ENCODE data around the gene SLC6A6.

Gene SLC6A6

GRCh38 chr3:14490255-14490654 lies 87.8 kb downstream of the SLC6A6 start:
- no peak for TF ChIP-seq CTCF (IDR thresholded peaks at IDR 0.05; ENCODE audit: insufficient read depth, low read length, poor library complexity, severe bottlenecking)
- Histone ChIP-seq H3K27me3 (replicated peaks; ENCODE audit: control insufficient read depth, insufficient read depth, low read length) (no peaks in the 10 kb centered on the region), H3K36me3 (ENCODE audit: control insufficient read depth, insufficient read depth, low read length) (peaks cover 5% of the 10 kb centered on the region)

GRCh38 chr3:14490831-14491230 lies 88.4 kb downstream of the SLC6A6 start:
- H3K36me3 ChIP-seq (ENCODE audit: control insufficient read depth, insufficient read depth, low read length), result peaks cover 5% of the 10 kb centered on the region
- DNase-seq (ENCODE audit: extremely low read depth, insufficient read length), result no peak
- H3K27me3 ChIP-seq (replicated peaks; ENCODE audit: control insufficient read depth, insufficient read depth, low read length), result no peaks in the 10 kb centered on the region
- no peak overlapping the region for H3K4me3 ChIP-seq (replicated peaks; ENCODE audit: low read depth, low read length)
- TF ChIP-seq CTCF (IDR thresholded peaks at IDR 0.05; ENCODE audit: insufficient read depth, low read length, poor library complexity, severe bottlenecking), result no peak

More at GRCh38 chr3:14490255-14490654, 87.8 kb downstream of the SLC6A6 start:
- DNase-seq (ENCODE audit: extremely low read depth, insufficient read length), result no peak
- H3K4me3 ChIP-seq (replicated peaks; ENCODE audit: low read depth, low read length), result no peak overlapping the region

- no peak for DNase-seq (ENCODE audit: extremely low read depth, insufficient read length)
- Histone ChIP-seq H3K36me3 (ENCODE audit: control insufficient read depth, insufficient read depth, low read length) (peaks cover 5% of the 10 kb centered on the region), H3K27me3 (replicated peaks; ENCODE audit: control insufficient read depth, insufficient read depth, low read length) (no peaks in the 10 kb centered on the region), H3K4me3 (replicated peaks; ENCODE audit: low read depth, low read length) (no peak overlapping the region)
- no peak for TF ChIP-seq CTCF (IDR thresholded peaks at IDR 0.05; ENCODE audit: insufficient read depth, low read length, poor library complexity, severe bottlenecking)
Observed at GRCh38 chr3:14491396-14492190, 89.2 kb downstream of the SLC6A6 start.

- no peak for DNase-seq (ENCODE audit: extremely low read depth, insufficient read length)
- H3K4me3 ChIP-seq (replicated peaks; ENCODE audit: low read depth, low read length), result no peak overlapping the region
- no peaks in the 10 kb centered on the region; the same call in none of the 2 replicates for H3K36me3 ChIP-seq (ENCODE audit: control insufficient read depth, insufficient read depth, low read length)
- no peaks in the 10 kb centered on the region for H3K27me3 ChIP-seq (replicated peaks; ENCODE audit: control insufficient read depth, insufficient read depth, low read length)
- no peak for TF ChIP-seq CTCF (IDR thresholded peaks at IDR 0.05; ENCODE audit: insufficient read depth, low read length, poor library complexity, severe bottlenecking)
Observed at GRCh38 chr3:14492948-14493881, 90.8 kb downstream of the SLC6A6 start.

GRCh38 chr3:14494279-14494972 lies 92.0 kb downstream of the SLC6A6 start:
- TF ChIP-seq CTCF (IDR thresholded peaks at IDR 0.05; ENCODE audit: insufficient read depth, low read length, poor library complexity, severe bottlenecking), result no peak
- no peaks in the 10 kb centered on the region; the same call in none of the 2 replicates for H3K36me3 ChIP-seq (ENCODE audit: control insufficient read depth, insufficient read depth, low read length)
- no peak for DNase-seq (ENCODE audit: extremely low read depth, insufficient read length)
- no peaks in the 10 kb centered on the region for H3K27me3 ChIP-seq (replicated peaks; ENCODE audit: control insufficient read depth, insufficient read depth, low read length)
- H3K4me3 ChIP-seq (replicated peaks; ENCODE audit: low read depth, low read length), result no peak overlapping the region

All from GM06990 (cell line).